Vagina (tissue), 2 donors: Measurements from ENCODE around the gene SPAG16. TPM values are rescaled to one million over a fixed set of nuclear protein-coding genes. Genes with fewer than 3 reads are reported as not detected.
"Not testable (repeated sequence)": the region's sequence is repeated elsewhere in the genome, so short reads cannot be mapped to it uniquely, and the experiment has no call there.

ENCODE experiments used
- DNase-seq, 2 donors: peaks; one replicate each; pipeline ENCODE4 v3.0.0-alpha.2; 2017; ENCODE audit errors: extremely low spot score in 2 of 2
- H3K27ac ChIP-seq: fragments of 200-600 bp; sonication (generic); one replicate; pipeline ENCODE4 v1.5.1; 2019
- H3K27me3 ChIP-seq: fragments of 200-600 bp; sonication (generic); one replicate; pipeline ENCODE4 v1.5.1; 2019
- H3K36me3 ChIP-seq, 2 donors: fragments of 200-600 bp; sonication (generic); one replicate each; pipeline ENCODE4 v1.5.1; 2017 to 2019
- H3K4me1 ChIP-seq: fragments of 200-600 bp; sonication (generic); one replicate; pipeline ENCODE4 v1.5.1; 2019
- H3K4me3 ChIP-seq, 2 donors: fragments of 200-600 bp; sonication (generic); 1 replicate in 1 of 2; 2 replicates in 1 of 2; pipeline ENCODE4 v1.5.1; 2016 to 2019
- H3K9me3 ChIP-seq: fragments of 200-600 bp; sonication (generic); one replicate; pipeline ENCODE4 v1.5.1; 2019
- CTCF ChIP-seq, 3 experiments: fragments of 450-650 bp in 2 of 3; fragments of 200-600 bp in 1 of 3; sonication (generic) in 1 of 3; IDR thresholded peaks; one replicate each; pipeline ENCODE4 v1.5.1; 2017 to 2019; ENCODE audit warnings: antibody characterized with exemption in 3 of 3, mild to moderate bottlenecking in 2 of 3, moderate library complexity in 2 of 3
- POLR2A ChIP-seq, 2 donors: fragments of 450-650 bp; IDR thresholded peaks; one replicate each; pipeline ENCODE4 v1.6.1; 2017; ENCODE audit warnings: antibody characterized with exemption in 2 of 2, mild to moderate bottlenecking in 2 of 2, moderate library complexity in 2 of 2
- POLR2AphosphoS5 ChIP-seq, 2 donors: sonication (generic); formaldehyde crosslinking; IDR thresholded peaks; one replicate each; pipeline ENCODE4 v1.9.0; 2017; ENCODE audit warnings: antibody characterized with exemption in 2 of 2, mild to moderate bottlenecking in 2 of 2, low read depth in 1 of 2; ENCODE audit not compliant: insufficient read depth in 1 of 2
- intact Hi-C: fragments of 100-400 bp; cut with DNase I; formaldehyde crosslinking; loops from one replicate; pipeline ENCODE4 v1.15.1; 2023
- total RNA-seq: library from RNA; depleted of rRNA; stranded (reverse); fragments of >200 nt; gene quantifications from one replicate; pipeline ENCODE4 v1.2.3, GENCODE V29; 2016

SPAG16 gene
- total RNA-seq, 1 donor from 2014 or later, result 30.2 TPM

- intact Hi-C loops, result no loop called here
Observed at GRCh38 chr2:213376644-213377043, 92.4 kb downstream of the SPAG16 start.

GRCh38 chr2:213407027-213407426, 122.8 kb downstream of the SPAG16 start:
- intact Hi-C loops, H3K27me3 ChIP-seq: not testable (repeated sequence)

More at GRCh38 chr2:213376644-213377043, 92.4 kb downstream of the SPAG16 start:
- TF ChIP-seq POLR2AphosphoS5 (IDR thresholded peaks at IDR 0.05; ENCODE audit: insufficient read depth in 1 of 2, low read depth in 1 of 2) (no peak), POLR2A (IDR thresholded peaks at IDR 0.05) (no peak), CTCF (IDR thresholded peaks at IDR 0.05) (no peak)
- Histone ChIP-seq H3K36me3 (no peaks in the 10 kb centered on the region), H3K27ac (no peak overlapping the region), H3K9me3 (no peaks in the 10 kb centered on the region), H3K4me3 (no peak overlapping the region), H3K4me1 (no peaks in the 10 kb centered on the region), H3K27me3 (no peaks in the 10 kb centered on the region)
- DNase-seq, result no peak

GRCh38 chr2:213408426-213409070, 124.3 kb downstream of the SPAG16 start:
- H3K4me1 ChIP-seq, H3K9me3 ChIP-seq, DNase-seq, H3K27ac ChIP-seq, intact Hi-C loops, H3K27me3 ChIP-seq, H3K36me3 ChIP-seq, H3K4me3 ChIP-seq: not testable (repeated sequence)

More at GRCh38 chr2:213407027-213407426, 122.8 kb downstream of the SPAG16 start:
- not testable (repeated sequence) for H3K4me1 ChIP-seq, H3K9me3 ChIP-seq, H3K4me3 ChIP-seq, H3K27ac ChIP-seq, DNase-seq, H3K36me3 ChIP-seq

- H3K4me3 ChIP-seq, H3K36me3 ChIP-seq, H3K27ac ChIP-seq, intact Hi-C loops, H3K9me3 ChIP-seq, DNase-seq, H3K27me3 ChIP-seq, H3K4me1 ChIP-seq: not testable (repeated sequence)
Observed at GRCh38 chr2:213410687-213411086, 126.4 kb downstream of the SPAG16 start.

GRCh38 chr2:213411582-213412289, 127.5 kb downstream of the SPAG16 start:
- intact Hi-C loops, result no loop called here
- no peaks in the 10 kb centered on the region for H3K27me3 ChIP-seq
- DNase-seq, result no peak
- no peak overlapping the region for H3K4me3 ChIP-seq
- H3K4me1 ChIP-seq, result no peaks in the 10 kb centered on the region
- TF ChIP-seq POLR2A (IDR thresholded peaks at IDR 0.05), result no peak
- no peak for TF ChIP-seq CTCF (IDR thresholded peaks at IDR 0.05)
- TF ChIP-seq POLR2AphosphoS5 (IDR thresholded peaks at IDR 0.05; ENCODE audit: insufficient read depth in 1 of 2, low read depth in 1 of 2), result no peak
- no peak overlapping the region for H3K27ac ChIP-seq
- H3K36me3 ChIP-seq, result no peaks in the 10 kb centered on the region
- no peaks in the 10 kb centered on the region for H3K9me3 ChIP-seq

GRCh38 chr2:213415093-213415492, 130.8 kb downstream of the SPAG16 start:
- Histone ChIP-seq H3K4me1 (no peaks in the 10 kb centered on the region), H3K27ac (no peak overlapping the region), H3K27me3 (no peaks in the 10 kb centered on the region), H3K9me3 (no peaks in the 10 kb centered on the region), H3K4me3 (no peak overlapping the region), H3K36me3 (no peaks in the 10 kb centered on the region)
- intact Hi-C loops, result no loop called here
- TF ChIP-seq CTCF (IDR thresholded peaks at IDR 0.05) (no peak), POLR2A (IDR thresholded peaks at IDR 0.05) (no peak), POLR2AphosphoS5 (IDR thresholded peaks at IDR 0.05; ENCODE audit: insufficient read depth in 1 of 2, low read depth in 1 of 2) (no peak)
- DNase-seq, result no peak
